GM12801 (cell line): ENCODE measurements around the gene OR8B12.

Source experiments
- TF ChIP-seq, protein P1 (sequence below): IDR thresholded peaks from one replicate; pipeline ENCODE4 v1.5.1; 2011; ENCODE audit warnings: control low read depth; ENCODE audit not compliant: insufficient read length; ENCODE audit errors: extremely low read depth

Gene OR8B12, protein sequence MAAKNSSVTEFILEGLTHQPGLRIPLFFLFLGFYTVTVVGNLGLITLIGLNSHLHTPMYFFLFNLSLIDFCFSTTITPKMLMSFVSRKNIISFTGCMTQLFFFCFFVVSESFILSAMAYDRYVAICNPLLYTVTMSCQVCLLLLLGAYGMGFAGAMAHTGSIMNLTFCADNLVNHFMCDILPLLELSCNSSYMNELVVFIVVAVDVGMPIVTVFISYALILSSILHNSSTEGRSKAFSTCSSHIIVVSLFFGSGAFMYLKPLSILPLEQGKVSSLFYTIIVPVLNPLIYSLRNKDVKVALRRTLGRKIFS

DNA sequence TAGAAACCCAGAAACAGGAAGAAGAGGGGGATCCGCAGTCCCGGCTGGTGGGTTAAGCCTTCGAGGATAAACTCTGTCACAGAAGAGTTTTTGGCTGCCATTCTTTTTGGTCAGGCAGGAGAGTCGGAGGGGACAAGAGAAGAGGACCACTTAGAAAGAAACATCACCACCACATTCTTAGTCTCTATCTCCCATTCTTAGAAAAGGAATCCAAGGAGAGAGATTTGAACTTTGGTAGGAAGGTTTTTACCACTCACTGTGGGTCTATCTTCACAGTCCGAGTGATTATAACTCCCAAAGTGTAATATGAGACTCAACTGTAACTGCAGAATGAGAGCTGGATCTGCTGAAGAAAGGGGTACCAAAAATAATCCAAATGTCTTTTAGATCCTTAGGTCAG is at the start of gene OR8B12:
Gene OR8B12 (minus strand): TSS at position 101 of the 400 bp plus-strand sequence. CDS start 0 bp downstream, at position 101.
- TF ChIP-seq, protein P1, sequence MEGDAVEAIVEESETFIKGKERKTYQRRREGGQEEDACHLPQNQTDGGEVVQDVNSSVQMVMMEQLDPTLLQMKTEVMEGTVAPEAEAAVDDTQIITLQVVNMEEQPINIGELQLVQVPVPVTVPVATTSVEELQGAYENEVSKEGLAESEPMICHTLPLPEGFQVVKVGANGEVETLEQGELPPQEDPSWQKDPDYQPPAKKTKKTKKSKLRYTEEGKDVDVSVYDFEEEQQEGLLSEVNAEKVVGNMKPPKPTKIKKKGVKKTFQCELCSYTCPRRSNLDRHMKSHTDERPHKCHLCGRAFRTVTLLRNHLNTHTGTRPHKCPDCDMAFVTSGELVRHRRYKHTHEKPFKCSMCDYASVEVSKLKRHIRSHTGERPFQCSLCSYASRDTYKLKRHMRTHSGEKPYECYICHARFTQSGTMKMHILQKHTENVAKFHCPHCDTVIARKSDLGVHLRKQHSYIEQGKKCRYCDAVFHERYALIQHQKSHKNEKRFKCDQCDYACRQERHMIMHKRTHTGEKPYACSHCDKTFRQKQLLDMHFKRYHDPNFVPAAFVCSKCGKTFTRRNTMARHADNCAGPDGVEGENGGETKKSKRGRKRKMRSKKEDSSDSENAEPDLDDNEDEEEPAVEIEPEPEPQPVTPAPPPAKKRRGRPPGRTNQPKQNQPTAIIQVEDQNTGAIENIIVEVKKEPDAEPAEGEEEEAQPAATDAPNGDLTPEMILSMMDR = no peak

DNA sequence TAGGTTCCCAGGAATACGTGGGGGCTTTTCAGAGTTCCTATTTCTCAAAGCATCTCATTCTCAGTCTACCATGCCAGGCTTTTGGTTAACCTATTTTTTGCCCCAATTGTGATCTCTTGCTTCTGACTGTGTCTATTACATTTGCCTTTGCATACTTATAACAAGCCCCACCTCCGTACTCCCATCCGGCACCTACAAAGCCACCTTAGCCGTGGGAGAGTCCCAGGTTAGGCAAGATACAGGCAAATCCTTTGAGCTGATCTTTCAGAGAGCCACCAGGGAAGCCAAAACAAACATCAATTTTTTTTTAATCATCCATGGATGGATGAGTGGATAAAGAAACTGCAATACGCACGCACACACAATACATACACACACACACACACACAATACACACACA is 49.2 kb upstream of the OR8B12 start:
- TF ChIP-seq, protein P1 = no peak

DNA sequence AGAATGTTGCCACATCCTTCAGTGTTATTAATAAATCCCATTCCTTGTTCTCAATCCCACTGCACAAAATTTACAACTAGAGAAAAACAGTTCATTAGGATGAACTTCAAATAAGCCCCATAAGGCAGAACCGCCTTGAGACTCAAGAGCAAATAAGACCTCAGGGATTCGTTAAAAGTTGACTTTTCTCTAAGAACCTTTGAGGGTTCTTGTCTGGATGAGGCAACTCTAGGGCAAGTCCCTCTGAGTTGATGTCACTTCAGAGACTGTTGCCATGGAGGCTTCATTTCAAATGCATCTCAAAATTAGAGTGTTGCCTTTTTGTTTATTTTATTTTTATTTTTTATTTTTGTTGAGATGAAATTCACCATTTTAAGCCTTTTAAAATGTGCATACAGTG is 48.0 kb upstream of the OR8B12 start:
- TF ChIP-seq, protein P1 = no peak

DNA sequence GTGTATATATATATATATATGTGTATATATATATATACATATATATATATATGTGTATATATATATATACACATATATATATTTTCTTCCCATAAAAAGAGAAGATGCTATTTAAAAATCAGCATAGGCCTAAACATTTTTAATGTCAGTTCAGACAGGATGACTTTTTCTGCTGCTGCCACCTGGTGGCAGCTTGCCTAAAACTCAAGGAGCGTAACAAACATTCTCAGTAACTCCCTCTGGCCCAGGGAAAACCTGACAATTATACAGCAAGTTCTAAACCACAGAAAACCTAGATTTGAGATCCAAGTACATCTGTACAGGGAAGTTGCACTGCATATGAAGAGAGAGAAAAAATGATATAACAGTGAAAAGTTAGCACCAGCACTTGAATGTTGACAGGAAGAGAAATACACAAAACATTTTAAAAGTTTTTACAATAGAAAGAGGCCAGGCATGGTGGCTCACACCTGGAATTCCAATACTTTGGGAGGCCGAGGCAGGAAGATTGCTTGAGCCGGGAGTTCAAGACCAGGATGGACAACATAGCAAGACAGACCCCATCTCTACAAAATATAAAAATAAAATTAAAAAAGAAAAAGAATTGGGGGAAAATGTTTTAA is 42.9 kb upstream of the OR8B12 start:
- TF ChIP-seq, protein P1 = no peak

DNA sequence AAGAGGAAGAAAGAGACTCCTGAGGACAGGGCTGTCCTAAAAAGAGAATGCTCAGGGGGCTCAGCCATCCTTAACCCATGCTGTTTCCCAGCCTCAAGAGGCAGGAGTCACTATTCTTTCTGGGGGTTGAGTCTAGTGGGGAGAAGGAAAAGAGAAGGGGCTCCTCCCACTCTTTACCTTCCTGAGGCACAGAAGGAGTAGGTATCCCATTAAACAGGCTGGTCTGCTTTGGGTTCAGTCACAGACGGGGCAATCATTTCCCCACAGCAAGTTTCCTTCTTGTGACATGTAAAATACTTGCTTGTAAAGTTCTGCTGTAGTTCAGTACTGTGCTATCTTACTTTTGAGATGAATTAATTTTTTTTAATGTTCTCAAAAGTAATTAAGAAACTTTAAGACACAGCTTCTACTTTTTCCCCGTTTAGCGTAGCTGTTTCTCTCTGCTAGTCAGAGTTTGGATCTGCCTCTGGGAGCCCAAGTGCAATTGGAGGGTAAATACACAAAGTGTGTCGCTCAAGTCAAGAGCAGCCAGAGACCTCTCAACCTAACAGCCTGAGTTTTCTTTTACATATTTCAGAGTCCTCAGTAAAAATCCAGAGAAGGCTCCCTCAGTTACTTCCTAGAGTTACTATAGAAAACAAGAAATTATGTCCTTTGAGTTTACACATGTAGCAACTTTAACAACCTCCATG is 41.4 kb upstream of the OR8B12 start:
- TF ChIP-seq, protein P1 = no peak

DNA sequence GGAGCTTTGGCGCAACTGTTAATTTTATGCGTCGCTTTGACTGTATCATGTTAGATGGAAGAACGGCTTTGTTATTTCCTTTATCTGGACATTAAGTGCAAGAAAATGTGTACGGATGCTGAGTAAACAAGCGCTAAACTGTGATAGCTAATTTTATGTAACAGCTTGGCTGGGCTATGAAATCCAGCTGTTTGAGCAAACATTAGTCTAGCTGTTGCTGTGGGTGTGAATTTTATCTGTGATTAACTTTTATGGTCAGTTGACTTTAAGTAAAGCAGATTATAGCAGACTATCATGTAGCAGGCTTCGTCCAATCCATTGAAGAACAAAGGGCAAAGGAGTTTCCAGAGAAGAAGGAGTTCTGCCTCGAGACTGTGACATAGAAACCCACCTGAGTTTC is 40.3 kb upstream of the OR8B12 start:
- TF ChIP-seq, protein P1 = no peak

DNA sequence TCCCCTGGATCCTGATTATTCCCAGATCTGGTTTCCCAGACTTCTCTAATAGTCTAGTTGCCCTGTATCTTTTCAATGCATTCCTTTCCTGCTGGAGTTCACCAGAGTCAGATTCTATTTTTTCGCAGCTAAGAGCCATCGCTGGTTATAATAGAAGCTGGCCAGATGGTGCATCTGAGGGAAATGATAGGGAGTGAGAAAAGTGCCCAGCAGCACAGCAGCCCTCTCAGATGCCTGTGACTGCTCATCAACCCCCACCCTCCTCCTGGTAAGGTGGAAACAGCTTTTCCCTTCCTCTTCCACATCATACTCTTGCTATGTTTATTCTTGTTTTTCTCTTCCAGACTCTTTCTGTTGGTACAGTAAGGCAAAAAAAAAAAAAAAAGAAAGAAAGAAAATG is 39.1 kb upstream of the OR8B12 start:
- TF ChIP-seq, protein P1 = no peak
